HG03469 (cell line): ENCODE data around the gene ANKUB1.

ENCODE experiments used
- ATAC-seq: cut with Tn5 transposase; IDR thresholded peaks from one replicate; pipeline ENCODE4 v1.9.1; 2021; ENCODE audit warnings: mild to moderate bottlenecking, moderate library complexity, moderate number of reproducible peaks; ENCODE audit not compliant: unreplicated experiment

The ANKUB1 gene

GRCh38 chr3:149809699-149810098, 17.3 kb upstream of the ANKUB1 start:
- ATAC-seq: no peak

- ATAC-seq: no peak
Observed at GRCh38 chr3:149808209-149808829, 16.0 kb upstream of the ANKUB1 start.

- no peak for ATAC-seq
Observed at GRCh38 chr3:149806171-149806778, 13.9 kb upstream of the ANKUB1 start.

- ATAC-seq: no peak
Observed at GRCh38 chr3:149801639-149802038, 9.3 kb upstream of the ANKUB1 start.

- no peak for ATAC-seq
Observed at GRCh38 chr3:149801195-149801594, 8.8 kb upstream of the ANKUB1 start.

DNA sequence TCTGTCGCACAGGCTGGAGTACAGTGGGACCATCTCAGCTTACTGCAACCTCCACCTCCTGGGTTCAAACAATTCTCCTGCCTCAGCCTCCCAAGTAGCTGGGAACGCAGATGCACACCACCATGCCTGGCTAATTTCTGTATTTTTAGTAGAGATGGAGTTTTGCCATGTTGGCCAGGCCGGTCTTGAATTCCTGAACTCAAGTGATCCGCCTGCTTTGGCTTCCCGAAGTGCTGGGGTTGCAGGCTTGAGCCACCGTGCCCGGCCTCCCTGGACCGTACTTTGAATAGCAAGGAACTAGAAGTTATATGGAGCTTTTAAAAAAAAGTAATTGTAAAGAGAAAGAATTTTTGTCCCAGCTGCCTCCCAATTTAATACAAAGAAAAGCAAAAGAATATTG, 8.3 kb upstream of the ANKUB1 start:
- no peak for ATAC-seq

- no peak for ATAC-seq
Observed at GRCh38 chr3:149796026-149796425, 3.7 kb upstream of the ANKUB1 start.

DNA sequence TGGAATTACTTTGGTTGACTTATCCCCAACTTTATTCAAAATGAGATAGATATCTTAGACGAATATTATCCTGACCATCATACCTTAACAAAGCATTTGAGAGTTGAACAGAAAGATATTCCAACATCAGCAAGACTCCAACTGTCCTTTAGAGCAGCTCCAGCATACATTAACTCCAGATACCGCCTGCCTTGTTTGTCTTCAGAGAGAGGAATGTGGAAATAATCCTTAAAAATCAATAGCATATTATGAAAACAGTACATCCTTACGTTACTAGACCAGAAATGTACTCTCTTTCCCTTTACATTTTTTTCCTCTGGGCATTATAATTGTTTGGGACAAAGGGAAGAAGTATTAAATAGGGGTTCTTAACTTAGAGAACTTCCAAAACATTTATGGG, 1.7 kb downstream of the ANKUB1 start:
- ATAC-seq: no peak

DNA sequence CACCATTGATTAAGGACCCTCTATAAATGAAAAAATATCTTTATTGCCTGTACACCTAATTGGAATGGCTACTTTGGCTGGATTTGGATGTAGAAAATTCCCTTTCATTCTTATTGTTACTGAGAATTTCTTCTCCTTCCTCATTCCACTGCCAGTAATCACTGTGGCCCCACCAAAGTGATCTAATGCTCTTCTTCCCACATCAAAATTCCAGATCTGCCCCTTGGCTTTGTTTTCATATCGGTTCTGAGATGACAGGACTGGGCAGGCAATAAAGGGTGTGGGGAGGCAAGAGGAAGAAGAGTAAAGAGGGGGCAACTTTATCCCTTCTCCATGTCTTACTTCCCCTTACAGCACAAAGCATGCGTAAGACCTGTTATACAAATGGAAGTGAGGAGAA, 2.1 kb downstream of the ANKUB1 start:
- no peak for ATAC-seq

- no peak for ATAC-seq
Observed at GRCh38 chr3:149784064-149784704, 8.2 kb downstream of the ANKUB1 start.

- no peak for ATAC-seq
Observed at GRCh38 chr3:149783576-149783975, 8.8 kb downstream of the ANKUB1 start.

GRCh38 chr3:149781741-149782140, 10.6 kb downstream of the ANKUB1 start:
- ATAC-seq: no peak

GRCh38 chr3:149781211-149781610, 11.1 kb downstream of the ANKUB1 start:
- no peak for ATAC-seq

DNA sequence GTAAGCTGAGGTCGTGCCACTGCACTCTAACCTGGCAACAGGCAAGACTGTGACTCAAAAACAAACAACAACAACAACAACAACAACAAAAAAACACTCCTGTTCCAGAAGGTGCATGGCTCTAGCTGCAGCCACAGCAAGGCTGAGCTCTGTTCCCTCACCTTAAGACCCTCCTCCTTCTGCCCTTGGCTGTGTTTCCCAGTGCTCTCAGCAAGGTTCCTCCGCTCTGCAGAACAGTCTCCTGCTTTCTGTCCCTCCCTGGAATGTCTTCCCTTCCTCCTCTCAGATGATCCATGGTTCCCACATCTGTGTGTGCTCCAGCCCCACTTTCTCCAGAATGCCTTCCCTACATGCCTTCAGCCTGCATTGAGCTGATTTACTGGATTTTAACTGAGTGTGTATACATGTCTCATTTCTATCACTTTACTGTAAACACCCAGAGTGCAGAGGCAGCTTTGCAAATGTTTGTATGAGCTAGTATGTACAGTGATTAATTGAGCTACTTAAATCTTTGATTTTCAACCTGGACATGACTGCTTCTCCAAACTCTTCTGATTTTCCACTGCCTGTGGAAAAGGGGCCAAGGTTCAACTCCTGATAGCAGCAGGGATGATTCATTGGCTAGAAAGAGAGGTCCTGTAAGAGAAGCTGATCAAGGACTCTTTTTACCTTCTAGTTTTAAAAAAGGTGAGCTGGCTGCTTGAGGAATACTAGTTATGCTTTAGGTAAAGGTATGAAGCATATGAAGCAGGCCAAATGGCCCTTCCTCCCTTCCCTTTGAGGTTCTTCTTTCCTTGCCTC, 14.7 kb downstream of the ANKUB1 start:
- ATAC-seq: no peak

DNA sequence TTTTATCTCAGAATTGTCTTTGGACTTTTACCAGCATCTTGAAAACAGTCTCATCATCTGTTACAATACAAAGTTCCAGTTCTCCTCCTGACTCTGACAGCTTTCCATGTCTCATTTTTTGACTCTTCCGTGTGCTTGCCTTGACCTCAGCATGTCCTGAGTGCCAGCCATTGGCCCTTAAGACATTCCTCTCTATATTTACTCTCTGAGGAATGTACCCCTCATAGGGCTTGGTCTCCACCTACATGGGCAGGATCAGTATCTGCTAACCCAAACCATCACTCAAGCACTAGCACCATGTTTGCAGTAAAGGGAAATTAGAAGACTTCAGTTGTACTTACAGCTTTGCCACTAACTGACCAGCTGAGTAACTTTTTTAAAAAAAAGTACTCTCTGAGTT, 16.2 kb downstream of the ANKUB1 start:
- ATAC-seq: no peak

DNA sequence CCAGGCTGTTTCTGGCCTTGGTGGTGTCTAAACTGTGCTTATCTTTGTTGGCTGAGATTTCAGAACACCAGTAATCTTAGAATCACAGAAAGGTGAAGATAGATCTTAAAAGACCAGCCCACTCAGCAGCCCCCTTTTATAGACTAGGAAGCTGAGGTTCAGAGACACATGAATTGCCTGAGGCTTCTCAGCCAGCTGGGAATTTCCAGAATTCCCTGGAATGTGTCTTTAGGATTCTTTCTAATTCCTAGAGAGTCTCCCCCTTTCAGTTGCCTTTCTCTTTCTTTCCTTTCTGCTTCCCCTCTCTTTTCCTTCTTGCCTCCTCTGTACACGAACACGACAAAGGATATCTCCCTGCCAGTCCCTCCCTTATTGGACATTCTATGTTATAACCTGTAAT, 19.5 kb downstream of the ANKUB1 start:
- ATAC-seq: no peak

DNA sequence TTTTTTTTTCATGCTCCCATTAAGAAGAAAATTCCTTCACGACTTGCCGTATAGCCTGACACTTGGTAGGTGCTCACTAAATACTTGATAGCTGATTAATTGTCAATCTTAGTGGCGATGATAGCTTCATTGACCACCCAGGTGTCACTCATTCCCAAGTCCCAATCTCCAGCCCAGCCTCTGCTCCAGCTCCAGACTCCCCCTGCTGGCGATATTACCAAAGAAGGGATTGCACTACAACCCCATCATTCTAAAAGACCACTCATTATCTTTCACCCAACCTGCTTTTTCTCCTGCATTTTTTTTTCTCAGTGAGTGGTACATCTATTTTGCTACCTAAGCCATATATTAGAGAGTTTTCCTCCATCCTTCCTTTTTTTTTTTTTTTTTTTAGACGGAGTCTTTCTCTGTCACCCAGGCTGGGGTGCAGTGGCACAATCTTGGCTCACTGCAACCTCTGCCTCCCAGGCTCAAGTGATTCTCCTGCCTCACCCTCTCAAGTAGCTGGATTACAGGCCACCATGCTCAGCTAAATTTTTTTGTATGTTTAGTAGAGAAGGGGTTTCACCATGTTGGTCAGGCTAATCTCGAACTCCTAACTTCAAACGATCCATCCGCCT, 20.6 kb downstream of the ANKUB1 start:
- ATAC-seq: no peak

DNA sequence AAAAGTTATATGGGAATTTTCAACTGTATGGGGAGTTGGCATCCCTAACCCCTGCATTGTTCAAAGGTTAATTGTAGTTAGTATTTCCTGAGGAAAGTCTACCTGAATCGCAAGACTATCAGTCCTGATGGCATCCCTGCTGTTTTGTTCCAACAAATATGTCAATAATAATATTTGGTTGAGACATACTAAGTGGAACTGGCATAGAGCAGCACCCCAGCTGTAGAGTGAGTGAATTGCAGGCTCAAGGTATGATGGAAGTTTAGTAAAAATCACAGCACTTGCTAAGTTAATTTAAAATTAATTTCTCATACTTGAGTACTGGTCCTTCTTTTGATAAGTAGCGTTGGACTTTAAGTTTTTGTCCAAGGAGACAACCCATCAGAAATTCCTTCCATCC, 22.1 kb downstream of the ANKUB1 start:
- no peak for ATAC-seq

GRCh38 chr3:149768704-149769103, 23.6 kb downstream of the ANKUB1 start:
- no peak for ATAC-seq

DNA sequence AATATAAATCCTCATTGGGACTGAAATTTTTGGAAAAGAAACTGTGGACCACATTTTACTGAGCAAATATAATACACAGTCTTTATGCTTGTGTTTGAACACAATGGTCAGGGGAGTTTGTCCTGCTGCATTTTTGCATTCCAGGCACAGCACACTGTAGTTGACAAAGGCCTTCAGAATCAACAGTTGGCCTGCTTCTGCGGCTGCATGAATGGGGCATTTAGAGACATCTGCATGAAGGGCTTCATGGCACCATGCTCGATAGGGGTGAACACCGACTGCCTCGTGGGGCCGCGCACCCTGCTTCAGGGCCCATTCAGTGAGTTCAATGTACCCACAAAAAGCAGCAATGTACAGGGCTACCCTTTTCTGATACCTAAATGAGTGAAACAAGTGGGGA, 24.6 kb downstream of the ANKUB1 start:
- no peak for ATAC-seq

- no peak for ATAC-seq
Observed at GRCh38 chr3:149765762-149766334, 26.5 kb downstream of the ANKUB1 start.
